ENCODE results near the gene CCSER1.

DNA sequence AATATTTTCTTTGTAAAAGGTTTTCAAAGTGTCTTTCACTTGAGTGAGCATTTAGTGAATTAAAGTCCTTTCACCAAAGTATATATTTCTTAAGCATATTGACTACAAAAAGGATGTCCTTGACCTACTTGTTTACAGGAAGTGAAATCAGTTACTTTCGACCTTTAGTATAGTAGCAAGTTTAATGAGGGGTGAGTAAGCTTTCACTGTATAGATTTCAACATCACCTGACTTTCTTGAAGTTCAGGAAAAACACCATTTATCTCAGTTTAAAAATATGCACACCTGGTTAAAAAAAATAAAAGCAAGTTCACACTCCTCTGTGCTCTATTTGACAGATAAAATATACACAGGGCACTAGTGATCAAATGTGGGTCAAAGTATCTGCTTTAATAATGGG, 88.1 kb downstream of the CCSER1 start:
- TF ChIP-seq EZH2 (IDR thresholded peaks at IDR 0.05) (no peak), POLR2AphosphoS5 (IDR thresholded peaks at IDR 0.05; ENCODE audit: borderline replicate concordance, low read depth, low read length) (no peak), FOXP2 (optimal IDR thresholded peaks at IDR 0.05; ENCODE audit: control extremely low read depth, extremely low read length, insufficient read depth) (no peak)

Measured in SK-N-MC (cell line).